Neural progenitor cell (in vitro differentiated cells): ENCODE results near the gene BCAR1. TPM values are rescaled to one million over a fixed set of nuclear protein-coding genes. Genes with fewer than 3 reads are reported as not detected.

Experiments
- DNase-seq: peaks from one replicate; pipeline ENCODE4 v3.0.0-alpha.2; 2016; ENCODE audit warnings: low spot score
- H2AFZ ChIP-seq: fragments of 200-600 bp; sonication (generic); replicated peaks from 2 replicates; pipeline ENCODE4 v1.6.1; 2016; ENCODE audit warnings: antibody characterized with exemption
- H3F3A ChIP-seq: fragments of 200-600 bp; sonication (generic); 2 replicates; pipeline ENCODE4 v1.6.1; 2016; ENCODE audit warnings: antibody characterized with exemption, low read depth
- H3K27ac ChIP-seq: fragments of 200-600 bp; sonication (generic); 2 replicates; pipeline ENCODE4 v1.5.1; 2016; ENCODE audit warnings: mild to moderate bottlenecking
- H3K27me3 ChIP-seq: fragments of 200-600 bp; sonication (generic); 2 replicates; pipeline ENCODE4 v1.6.1; 2016; ENCODE audit warnings: mild to moderate bottlenecking, moderate library complexity
- H3K36me3 ChIP-seq: fragments of 200-600 bp; sonication (generic); 2 replicates; pipeline ENCODE4 v1.5.1; 2016
- H3K4me1 ChIP-seq: fragments of 200-600 bp; sonication (generic); 2 replicates; pipeline ENCODE4 v1.6.1; 2016; ENCODE audit warnings: mixed run types
- H3K4me2 ChIP-seq: fragments of 200-600 bp; sonication (generic); 2 replicates; pipeline ENCODE4 v1.6.1; 2016
- H3K4me3 ChIP-seq: fragments of 200-600 bp; sonication (generic); 2 replicates; pipeline ENCODE4 v1.5.1; 2016
- H3K79me2 ChIP-seq: fragments of 200-600 bp; sonication (generic); 2 replicates; pipeline ENCODE4 v1.6.1; 2016; ENCODE audit warnings: low read depth
- H3K9ac ChIP-seq: fragments of 200-600 bp; sonication (generic); 2 replicates; pipeline ENCODE4 v1.6.1; 2016
- H3K9me3 ChIP-seq: fragments of 200-600 bp; sonication (generic); 2 replicates; pipeline ENCODE4 v1.5.1; 2016; ENCODE audit warnings: low read depth
- H4K20me1 ChIP-seq: fragments of 200-600 bp; sonication (generic); 2 replicates; pipeline ENCODE4 v1.6.1; 2016; ENCODE audit warnings: low read depth
- H3K27ac Mint-ChIP-seq: 3 replicates; pipeline ENCODE4 v1.8.0; 2021; ENCODE audit warnings: mixed read lengths
- H3K27me3 Mint-ChIP-seq: 2 replicates; pipeline ENCODE4 v1.8.0; 2022; ENCODE audit warnings: low read depth, mild to moderate bottlenecking, inconsistent platforms, moderate library complexity, mixed read lengths; ENCODE audit not compliant: insufficient read depth
- H3K36me3 Mint-ChIP-seq: 3 replicates; pipeline ENCODE4 v1.8.0; 2021; ENCODE audit warnings: mixed read lengths
- H3K4me1 Mint-ChIP-seq: 3 replicates; pipeline ENCODE4 v1.8.0; 2021; ENCODE audit warnings: mixed read lengths
- H3K4me3 Mint-ChIP-seq: 3 replicates; pipeline ENCODE4 v1.8.0; 2021; ENCODE audit warnings: mild to moderate bottlenecking, moderate library complexity, mixed read lengths
- H3K9me3 Mint-ChIP-seq: 3 replicates; pipeline ENCODE4 v1.8.0; 2020; ENCODE audit warnings: mixed read lengths
- EZH2 ChIP-seq: fragments of 200-600 bp; sonication (generic); IDR thresholded peaks from 2 replicates; pipeline ENCODE4 v1.6.1; 2017; ENCODE audit warnings: antibody characterized with exemption, mild to moderate bottlenecking, moderate library complexity
- EZH2phosphoT487 ChIP-seq: fragments of 200-600 bp; sonication (generic); IDR thresholded peaks from 2 replicates; pipeline ENCODE4 v1.6.1; 2017; ENCODE audit warnings: antibody characterized with exemption
- total RNA-seq: library from RNA; depleted of rRNA; stranded (reverse); fragments of >200 nt; gene quantifications from 2 replicates; pipeline ENCODE4 v1.2.3, GENCODE V29; 2015; ENCODE audit warnings: low replicate concordance
- TF ChIP-seq, protein P1 (sequence below): fragments of 200-600 bp; sonication (generic); IDR thresholded peaks from 2 replicates; pipeline ENCODE4 v1.5.1; 2017; ENCODE audit warnings: antibody characterized with exemption, mild to moderate bottlenecking

BCAR1 gene
- total RNA-seq, 1 donor from 2014 or later, result 10.9 TPM

GRCh38 chr16:75262800-75263127 is 11.3 kb upstream of the BCAR1 start:
- Mint-ChIP-seq H3K9me3 (no peaks in the 10 kb centered on the region), H3K27ac (peak overlapping the region; percentile 53), H3K4me3 (peak overlapping the region; percentile 91), H3K4me1 (peaks cover 57% of the 10 kb centered on the region), H3K27me3 (peaks cover 11% of the 10 kb centered on the region), H3K36me3 (peaks cover 8% of the 10 kb centered on the region)
- Histone ChIP-seq H3K4me2 (no peak overlapping the region), H3K27ac (no peak overlapping the region), H3K27me3 (no peaks in the 10 kb centered on the region), H2AFZ (no peak overlapping the region), H3K9ac (no peak overlapping the region), H3K79me2 (peaks cover 74% of the 10 kb centered on the region), H3K4me1 (peaks cover 17% of the 10 kb centered on the region), H3K36me3 (no peaks in the 10 kb centered on the region), H4K20me1 (peaks cover 76% of the 10 kb centered on the region), H3F3A (peaks cover 7% of the 10 kb centered on the region), H3K9me3 (no peaks in the 10 kb centered on the region), H3K4me3 (no peak overlapping the region)
- no peak for DNase-seq
- TF ChIP-seq, protein P1, sequence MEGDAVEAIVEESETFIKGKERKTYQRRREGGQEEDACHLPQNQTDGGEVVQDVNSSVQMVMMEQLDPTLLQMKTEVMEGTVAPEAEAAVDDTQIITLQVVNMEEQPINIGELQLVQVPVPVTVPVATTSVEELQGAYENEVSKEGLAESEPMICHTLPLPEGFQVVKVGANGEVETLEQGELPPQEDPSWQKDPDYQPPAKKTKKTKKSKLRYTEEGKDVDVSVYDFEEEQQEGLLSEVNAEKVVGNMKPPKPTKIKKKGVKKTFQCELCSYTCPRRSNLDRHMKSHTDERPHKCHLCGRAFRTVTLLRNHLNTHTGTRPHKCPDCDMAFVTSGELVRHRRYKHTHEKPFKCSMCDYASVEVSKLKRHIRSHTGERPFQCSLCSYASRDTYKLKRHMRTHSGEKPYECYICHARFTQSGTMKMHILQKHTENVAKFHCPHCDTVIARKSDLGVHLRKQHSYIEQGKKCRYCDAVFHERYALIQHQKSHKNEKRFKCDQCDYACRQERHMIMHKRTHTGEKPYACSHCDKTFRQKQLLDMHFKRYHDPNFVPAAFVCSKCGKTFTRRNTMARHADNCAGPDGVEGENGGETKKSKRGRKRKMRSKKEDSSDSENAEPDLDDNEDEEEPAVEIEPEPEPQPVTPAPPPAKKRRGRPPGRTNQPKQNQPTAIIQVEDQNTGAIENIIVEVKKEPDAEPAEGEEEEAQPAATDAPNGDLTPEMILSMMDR, result no peak
- no peak for TF ChIP-seq EZH2phosphoT487
- no peak for TF ChIP-seq EZH2

GRCh38 chr16:75262104-75262799 is 10.8 kb upstream of the BCAR1 start:
- TF ChIP-seq EZH2 (no peak), EZH2phosphoT487 (no peak)
- TF ChIP-seq, protein P1, result no peak
- H3K27ac Mint-ChIP-seq, result peak overlapping the region; percentile 53

GRCh38 chr16:75261590-75262078 is 10.2 kb upstream of the BCAR1 start:
- peaks cover 26% of the 10 kb centered on the region for H3K4me1 ChIP-seq
- Mint-ChIP-seq H3K27ac (peak overlapping the region; percentile 46), H3K9me3 (no peaks in the 10 kb centered on the region), H3K4me3 (peak overlapping the region; percentile 21), H3K27me3 (peaks cover 11% of the 10 kb centered on the region), H3K36me3 (peaks cover 8% of the 10 kb centered on the region), H3K4me1 (peaks cover 68% of the 10 kb centered on the region)
- TF ChIP-seq EZH2 (no peak), EZH2phosphoT487 (no peak)
- TF ChIP-seq, protein P1, result no peak
- H3K4me2 ChIP-seq, result no peak overlapping the region
- H3K4me3 ChIP-seq, result no peak overlapping the region
- H3F3A ChIP-seq, result peaks cover 7% of the 10 kb centered on the region
- no peaks in the 10 kb centered on the region for H3K27me3 ChIP-seq
- no peak overlapping the region for H3K27ac ChIP-seq
- H3K9ac ChIP-seq, result no peak overlapping the region
- no peaks in the 10 kb centered on the region for H3K9me3 ChIP-seq
- H2AFZ ChIP-seq, result no peak overlapping the region
- peaks cover 87% of the 10 kb centered on the region for H4K20me1 ChIP-seq
- peaks cover 86% of the 10 kb centered on the region for H3K79me2 ChIP-seq
- H3K36me3 ChIP-seq, result no peaks in the 10 kb centered on the region
- no peak for DNase-seq

More at GRCh38 chr16:75262104-75262799, 10.8 kb upstream of the BCAR1 start:
- Histone ChIP-seq H2AFZ (no peak overlapping the region), H3F3A (peaks cover 7% of the 10 kb centered on the region), H3K4me3 (no peak overlapping the region), H3K79me2 (peaks cover 79% of the 10 kb centered on the region), H3K4me1 (peaks cover 19% of the 10 kb centered on the region), H3K9me3 (no peaks in the 10 kb centered on the region), H3K4me2 (no peak overlapping the region), H3K9ac (no peak overlapping the region), H3K36me3 (no peaks in the 10 kb centered on the region), H3K27ac (no peak overlapping the region), H3K27me3 (no peaks in the 10 kb centered on the region), H4K20me1 (peaks cover 81% of the 10 kb centered on the region)
- peaks cover 62% of the 10 kb centered on the region for H3K4me1 Mint-ChIP-seq
- peak overlapping the region; percentile 21 for H3K4me3 Mint-ChIP-seq
- no peak for DNase-seq
- peaks cover 11% of the 10 kb centered on the region for H3K27me3 Mint-ChIP-seq
- H3K36me3 Mint-ChIP-seq, result peaks cover 8% of the 10 kb centered on the region
- H3K9me3 Mint-ChIP-seq, result no peaks in the 10 kb centered on the region
